Measurements from ENCODE around the gene PSMD6.

- no peak for TF ChIP-seq ZSCAN29 (IDR thresholded peaks at IDR 0.05)
- no peak for TF ChIP-seq SREBF2 (IDR thresholded peaks at IDR 0.05; ENCODE audit: low read length)
- no peak for TF ChIP-seq CTCF (IDR thresholded peaks at IDR 0.05 in 2 of 3, conservative IDR thresholded peaks at IDR 0.05 in 1 of 3; ENCODE audit: control insufficient read depth in 2 of 3, extremely low read depth in 1 of 3, insufficient read depth in 1 of 3, low read depth in 3 of 3, low read length in 3 of 3)
These were observed 48.8 kb downstream of the PSMD6 start for GRCh38 chr3:63974451-63974850.
